Activated naive CD4-positive, alpha-beta T cell treated with anti-CD3 and anti-CD28 coated beads for 36 hours (primary cell): ENCODE data around the gene RBM39. TPM values are rescaled to one million over a fixed set of nuclear protein-coding genes. Genes with fewer than 3 reads are reported as not detected.
"Not testable (repeated sequence)": the region's sequence is repeated elsewhere in the genome, so short reads cannot be mapped to it uniquely, and the experiment has no call there.

ENCODE experiments used
- CTCF ChIA-PET: fragments of 350-600 bp; sonication (Branson Sonifier 250); formaldehyde crosslinking; loops from one replicate; lab custom pipeline; 2021; ENCODE audit warnings: antibody characterized with exemption; lab: Charles Lee
- DNase-seq: peaks from one replicate; pipeline ENCODE4 v3.0.0-alpha.2; 2020
- H3K27ac Mint-ChIP-seq: one replicate; pipeline ENCODE4 v1.8.0; 2021; ENCODE audit warnings: mild to moderate bottlenecking, mixed read lengths
- H3K27me3 Mint-ChIP-seq: one replicate; pipeline ENCODE4 v1.8.0; 2021; ENCODE audit warnings: low read depth, mixed read lengths
- H3K36me3 Mint-ChIP-seq: one replicate; pipeline ENCODE4 v1.8.0; 2021; ENCODE audit warnings: low read depth, mixed read lengths
- H3K4me1 Mint-ChIP-seq: one replicate; pipeline ENCODE4 v1.8.0; 2021; ENCODE audit warnings: low read depth, mixed read lengths
- H3K4me3 Mint-ChIP-seq: one replicate; pipeline ENCODE4 v1.8.0; 2021; ENCODE audit warnings: mild to moderate bottlenecking, moderate library complexity, mixed read lengths
- H3K9me3 Mint-ChIP-seq: one replicate; pipeline ENCODE4 v1.8.0; 2021; ENCODE audit warnings: mixed read lengths
- intact Hi-C: fragments of 100-400 bp; cut with micrococcal nuclease; formaldehyde crosslinking; loops from one replicate; pipeline ENCODE4 v1.15.1; 2023
- total RNA-seq, 2 experiments: library from RNA; stranded (reverse); gene quantifications; one replicate each; pipeline ENCODE4 v1.2.3, GENCODE V29; 2021

The RBM39 gene
- total RNA-seq, 2 experiments from 2014 or later = 297 to 304 TPM

GRCh38 chr20:35721219-35721618 is 20.8 kb downstream of the RBM39 start:
- intact Hi-C loops = no loop called here
- no peak overlapping the region for H3K27ac Mint-ChIP-seq

DNA sequence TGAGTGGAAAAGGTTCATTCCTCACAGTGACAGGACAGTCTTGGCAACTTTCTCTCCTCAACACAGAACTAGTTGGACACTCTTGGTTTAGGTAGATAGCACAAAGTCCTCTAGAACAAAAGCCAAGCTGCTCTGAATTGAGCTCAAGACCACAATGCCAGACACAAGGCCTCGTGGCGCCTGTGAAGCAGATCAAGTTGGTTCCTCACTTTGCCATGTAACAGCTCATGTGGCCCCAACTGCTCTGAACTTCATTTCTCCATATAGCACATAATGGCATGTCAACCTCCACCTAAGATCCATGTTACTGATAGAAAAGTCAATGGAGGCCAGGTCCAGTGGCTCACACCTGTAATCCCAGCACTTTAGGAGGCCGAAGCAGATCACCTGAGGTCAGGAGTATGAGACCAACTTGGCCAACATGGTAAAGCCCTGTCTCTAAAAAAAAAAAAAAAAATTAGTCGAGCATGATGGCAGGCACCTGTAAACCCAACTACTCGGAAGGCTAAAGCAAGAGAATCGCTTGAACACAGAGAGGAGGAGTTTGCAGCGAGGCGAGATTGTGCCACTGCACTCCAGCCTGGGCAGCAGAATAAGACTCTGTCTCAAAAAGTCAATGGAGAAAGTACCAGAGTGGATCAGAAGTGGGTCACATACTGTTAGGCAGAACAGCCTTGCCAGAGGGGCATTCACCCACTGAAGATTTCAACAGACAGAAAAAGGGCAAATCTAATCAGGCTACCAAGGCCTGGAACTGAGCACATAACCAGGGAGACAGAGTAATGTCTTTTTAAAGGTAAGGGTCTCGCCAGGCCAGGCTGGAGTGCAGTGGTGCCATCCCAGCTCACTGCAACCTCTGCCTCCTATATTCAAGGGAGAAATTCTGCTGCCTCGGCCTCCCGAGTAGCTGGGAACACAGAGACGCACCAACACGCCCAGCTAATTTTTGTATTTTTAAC is 21.6 kb downstream of the RBM39 start:
- CTCF ChIA-PET = no interaction called here
- DNase-seq = no peak
- peaks cover 62% of the 10 kb centered on the region for H3K36me3 Mint-ChIP-seq
- no peaks in the 10 kb centered on the region for H3K9me3 Mint-ChIP-seq
- intact Hi-C loops = no loop called here
- no peak overlapping the region for H3K4me3 Mint-ChIP-seq
- peaks cover 44% of the 10 kb centered on the region for H3K4me1 Mint-ChIP-seq
- H3K27ac Mint-ChIP-seq = peak overlapping the region; percentile 4
- H3K27me3 Mint-ChIP-seq = no peaks in the 10 kb centered on the region

More at GRCh38 chr20:35721219-35721618, 20.8 kb downstream of the RBM39 start:
- no peak for DNase-seq
- H3K36me3 Mint-ChIP-seq = peaks cover 59% of the 10 kb centered on the region
- H3K9me3 Mint-ChIP-seq = no peaks in the 10 kb centered on the region
- no peak overlapping the region for H3K4me3 Mint-ChIP-seq
- peaks cover 45% of the 10 kb centered on the region for H3K4me1 Mint-ChIP-seq
- CTCF ChIA-PET = no interaction called here
- H3K27me3 Mint-ChIP-seq = no peaks in the 10 kb centered on the region

DNA sequence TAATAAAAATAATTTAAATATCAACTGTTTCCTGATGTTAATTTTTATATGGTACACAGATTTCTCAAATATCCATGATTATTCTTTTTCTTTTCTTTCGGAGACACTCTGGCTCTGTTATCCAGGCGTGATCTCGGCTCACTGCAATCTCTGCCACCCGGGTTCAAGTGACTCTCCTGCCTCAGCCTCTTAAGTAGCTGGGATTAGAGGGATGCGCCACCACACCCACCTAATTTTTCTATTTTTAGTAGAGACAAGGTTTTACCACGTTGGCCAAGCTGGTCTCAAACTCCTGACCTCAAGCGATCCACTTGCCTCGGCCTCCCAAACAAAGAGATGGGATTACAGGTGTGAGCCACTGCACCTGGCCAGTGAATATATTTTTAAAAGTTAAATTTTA is 22.3 kb downstream of the RBM39 start:
- intact Hi-C loops = no loop called here
- H3K4me3 Mint-ChIP-seq = no peak overlapping the region
- DNase-seq = no peak
- CTCF ChIA-PET = no interaction called here
- no peak overlapping the region for H3K27ac Mint-ChIP-seq
- no peaks in the 10 kb centered on the region for H3K9me3 Mint-ChIP-seq
- H3K36me3 Mint-ChIP-seq = peaks cover 59% of the 10 kb centered on the region
- H3K27me3 Mint-ChIP-seq = no peaks in the 10 kb centered on the region
- H3K4me1 Mint-ChIP-seq = peaks cover 42% of the 10 kb centered on the region

DNA sequence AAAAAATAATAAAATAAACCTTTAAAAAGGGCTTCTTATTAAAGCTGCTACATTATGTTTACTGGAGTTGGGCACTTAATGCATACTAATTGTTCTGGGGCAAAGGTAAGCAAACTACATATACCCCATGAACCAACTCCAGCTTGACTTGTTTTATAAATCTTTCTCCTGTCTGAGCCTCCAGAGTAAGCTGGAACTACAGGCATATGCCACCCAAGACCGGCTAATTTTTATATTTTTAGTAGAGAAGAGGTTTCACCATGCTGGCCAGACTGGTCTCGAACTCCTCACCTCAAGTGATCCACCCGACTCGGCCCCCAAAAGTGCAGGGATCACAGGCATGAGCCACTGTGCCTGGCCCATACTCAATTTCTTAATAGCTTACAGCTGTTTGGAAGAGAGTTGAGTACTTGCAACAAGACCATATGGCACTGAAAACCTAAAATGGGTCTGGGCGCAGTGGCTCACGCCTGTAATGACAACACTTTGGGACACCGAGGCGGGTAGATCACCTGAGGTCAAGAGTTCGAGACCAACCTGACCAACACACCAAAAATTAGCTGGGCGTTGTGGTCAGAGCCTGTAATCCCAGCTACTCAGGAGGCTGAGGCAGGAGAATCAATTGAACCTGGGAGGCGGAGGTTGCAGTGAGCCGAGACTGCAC is 23.0 kb downstream of the RBM39 start:
- CTCF ChIA-PET = interaction anchor here (0.7 to 1.1 kb wide), 2 partner anchors 11 to 132 kb away, joined by 3 to 4 read pairs; no protein-coding TSS in a partner anchor
- Mint-ChIP-seq H3K27ac (no peak overlapping the region), H3K4me3 (no peak overlapping the region), H3K27me3 (no peaks in the 10 kb centered on the region), H3K4me1 (peaks cover 41% of the 10 kb centered on the region), H3K9me3 (no peaks in the 10 kb centered on the region), H3K36me3 (peaks cover 57% of the 10 kb centered on the region)
- DNase-seq = no peak
- intact Hi-C loops = no loop called here

DNA sequence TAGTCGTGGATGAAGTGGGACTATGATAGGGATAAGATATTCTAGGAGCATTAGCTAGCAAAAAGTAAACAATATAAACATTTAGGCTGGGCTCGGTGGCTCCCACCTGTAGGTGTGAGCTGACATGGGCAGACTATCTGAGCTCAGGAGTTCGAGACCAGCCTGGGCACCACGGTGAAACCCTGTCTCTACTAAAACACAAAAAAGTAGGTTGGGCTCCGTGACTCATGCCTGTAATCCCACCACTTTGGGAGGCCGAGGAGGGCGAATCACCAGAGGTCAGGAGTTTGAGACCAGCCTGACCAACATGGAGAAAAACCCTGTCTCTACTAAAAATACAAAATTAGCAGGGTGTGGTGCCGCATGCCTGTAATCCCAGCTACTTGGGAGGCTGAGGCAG is 23.7 kb downstream of the RBM39 start:
- intact Hi-C loops, H3K27me3 Mint-ChIP-seq, H3K9me3 Mint-ChIP-seq, DNase-seq, H3K4me3 Mint-ChIP-seq, H3K27ac Mint-ChIP-seq: not testable (repeated sequence)
- CTCF ChIA-PET = interaction anchor here (0.6 to 1.1 kb wide), 3 partner anchors 12 to 151 kb away, joined by 3 to 4 read pairs (median 3); no protein-coding TSS in a partner anchor
- peaks cover 46% of the 10 kb centered on the region for H3K4me1 Mint-ChIP-seq
- peaks cover 64% of the 10 kb centered on the region for H3K36me3 Mint-ChIP-seq

DNA sequence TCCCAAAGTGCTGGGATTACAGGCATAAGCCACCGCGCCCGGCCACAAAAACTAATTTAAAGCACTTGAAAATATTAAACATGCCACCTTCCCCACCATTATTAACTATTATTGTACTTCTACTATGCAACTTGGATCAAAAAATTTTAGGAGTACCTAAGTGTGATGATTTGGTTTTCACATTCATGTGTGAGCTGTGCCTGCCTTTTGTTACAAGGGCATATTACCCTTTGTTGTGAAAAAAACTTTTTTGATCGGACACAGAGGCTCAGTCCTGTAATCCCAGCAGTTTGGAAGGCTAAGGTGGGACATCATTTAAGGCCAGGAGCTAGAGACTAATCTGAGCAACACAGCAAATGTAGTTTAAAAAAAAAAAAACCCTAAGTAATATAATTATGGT is 25.7 kb downstream of the RBM39 start:
- Mint-ChIP-seq H3K4me1 (peaks cover 47% of the 10 kb centered on the region), H3K36me3 (peaks cover 60% of the 10 kb centered on the region), H3K27ac (no peak overlapping the region), H3K9me3 (no peaks in the 10 kb centered on the region), H3K4me3 (no peak overlapping the region), H3K27me3 (no peaks in the 10 kb centered on the region)
- DNase-seq = no peak
- CTCF ChIA-PET = no interaction called here
- intact Hi-C loops = no loop called here

GRCh38 chr20:35715652-35716051 is 26.4 kb downstream of the RBM39 start:
- Mint-ChIP-seq H3K27me3 (no peaks in the 10 kb centered on the region), H3K9me3 (no peaks in the 10 kb centered on the region), H3K4me1 (peaks cover 51% of the 10 kb centered on the region), H3K4me3 (no peak overlapping the region), H3K36me3 (peaks cover 60% of the 10 kb centered on the region), H3K27ac (peak overlapping the region; percentile 42)
- intact Hi-C loops = no loop called here
- DNase-seq = no peak
- CTCF ChIA-PET = no interaction called here

- no peak overlapping the region for H3K4me3 Mint-ChIP-seq
- no peaks in the 10 kb centered on the region for H3K9me3 Mint-ChIP-seq
- no peak overlapping the region for H3K27ac Mint-ChIP-seq
- H3K36me3 Mint-ChIP-seq = peaks cover 59% of the 10 kb centered on the region
- no peak for DNase-seq
- H3K4me1 Mint-ChIP-seq = peaks cover 48% of the 10 kb centered on the region
- no peaks in the 10 kb centered on the region for H3K27me3 Mint-ChIP-seq
- intact Hi-C loops = no loop called here
- CTCF ChIA-PET = no interaction called here
Measured at GRCh38 chr20:35714127-35714526, 27.9 kb downstream of the RBM39 start.

DNA sequence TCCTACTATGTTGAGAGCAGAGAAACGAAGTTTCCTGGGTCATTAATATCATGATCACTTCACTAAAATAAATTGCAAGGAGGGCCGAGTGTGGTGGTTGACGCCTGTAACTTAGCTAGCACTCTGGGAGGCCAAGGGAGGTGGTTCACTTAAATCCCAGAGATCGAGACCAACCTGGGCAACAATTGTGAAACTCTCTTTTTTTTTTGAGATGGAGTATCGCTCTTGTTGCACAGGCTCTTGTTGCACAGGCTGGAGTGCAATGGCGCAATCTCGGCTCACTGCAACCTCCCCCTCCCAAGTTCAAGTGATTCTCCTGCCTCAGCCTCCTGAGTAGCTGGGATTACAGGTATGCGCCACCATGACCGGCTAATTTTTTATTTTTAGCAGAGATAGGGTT is 28.9 kb downstream of the RBM39 start:
- Mint-ChIP-seq H3K36me3 (peaks cover 56% of the 10 kb centered on the region), H3K4me1 (peaks cover 47% of the 10 kb centered on the region), H3K27ac (peak overlapping the region; percentile 47)
- CTCF ChIA-PET = interaction anchor here (0.8 kb wide), 1 partner anchor 136 kb away, joined by 7 read pairs; no protein-coding TSS in a partner anchor
- H3K27me3 Mint-ChIP-seq, H3K4me3 Mint-ChIP-seq, intact Hi-C loops, H3K9me3 Mint-ChIP-seq, DNase-seq: not testable (repeated sequence)

GRCh38 chr20:35711588-35712209 is 30.4 kb downstream of the RBM39 start:
- DNase-seq = no peak
- CTCF ChIA-PET = interaction anchor here (0.6 to 1.3 kb wide), 4 partner anchors 19 to 88 kb away, joined by 3 to 4 read pairs (median 3); no protein-coding TSS in a partner anchor
- Mint-ChIP-seq H3K4me3 (no peak overlapping the region), H3K27ac (peak overlapping the region; percentile 86), H3K27me3 (no peaks in the 10 kb centered on the region), H3K9me3 (no peaks in the 10 kb centered on the region), H3K4me1 (peaks cover 46% of the 10 kb centered on the region), H3K36me3 (peaks cover 54% of the 10 kb centered on the region)
- intact Hi-C loops = loop anchor here (1.0 kb wide), 1 partner anchor 11 kb away; no protein-coding TSS in a partner anchor

- H3K27ac Mint-ChIP-seq = peak overlapping the region; percentile 86
- no peaks in the 10 kb centered on the region for H3K9me3 Mint-ChIP-seq
- peaks cover 44% of the 10 kb centered on the region for H3K4me1 Mint-ChIP-seq
- intact Hi-C loops = loop anchor here (1.0 kb wide), 1 partner anchor 11 kb away; no protein-coding TSS in a partner anchor
- H3K36me3 Mint-ChIP-seq = peaks cover 54% of the 10 kb centered on the region
- H3K4me3 Mint-ChIP-seq = no peak overlapping the region
- no peaks in the 10 kb centered on the region for H3K27me3 Mint-ChIP-seq
- DNase-seq = no peak
- CTCF ChIA-PET = interaction anchor here (0.6 to 1.3 kb wide), 4 partner anchors 20 to 88 kb away, joined by 3 to 4 read pairs (median 3); no protein-coding TSS in a partner anchor
Measured at GRCh38 chr20:35710884-35711587, 31.0 kb downstream of the RBM39 start.
